ENCODE data around the gene TMEM80. TPM values are rescaled to one million over a fixed set of nuclear protein-coding genes. Genes with fewer than 3 reads are reported as not detected.
A peak's percentile ranks its signal among the peaks of the same experiment; 100 is the strongest.

Gene TMEM80
- total RNA-seq, 1 experiment from 2014 or later: 10.8 TPM

GRCh38 chr11:725624-726202, 30.1 kb downstream of the TMEM80 start:
- peaks cover 8% of the 10 kb centered on the region for H3F3A ChIP-seq (ENCODE audit: low read length, unreplicated experiment)
- ATAC-seq: no peak
- H3K27me3 ChIP-seq (ENCODE audit: low read length): no peaks in the 10 kb centered on the region
- BruUV-seq (replicated peaks): no TSS peak
- H3K4me2 ChIP-seq (ENCODE audit: low read length): no peak overlapping the region
- POLR2A ChIA-PET (ENCODE audit: unreplicated experiment): interaction anchor here (0.6 kb wide), 1 partner anchor 38 kb away, joined by 4 read pairs; no protein-coding TSS in a partner anchor
- no peaks in the 10 kb centered on the region for H3K9me3 ChIP-seq (ENCODE audit: low read length)
- no peak overlapping the region for H3K4me3 ChIP-seq (ENCODE audit: low read length)
- H4K20me1 ChIP-seq (ENCODE audit: low read length): no peaks in the 10 kb centered on the region
- H3K36me3 ChIP-seq (ENCODE audit: low read depth, low read length): peaks cover 9% of the 10 kb centered on the region
- intact Hi-C loops (cut with micrococcal nuclease): no loop called here
- DNase-seq: no peak
- H2AFZ ChIP-seq (ENCODE audit: low read length): no peak overlapping the region
- no peaks in the 10 kb centered on the region for H3K79me2 ChIP-seq (ENCODE audit: low read length)
- H3K4me1 ChIP-seq (ENCODE audit: insufficient read depth, low read length): peaks cover 17% of the 10 kb centered on the region
- CTCF ChIA-PET: interaction anchor here (0.6 kb wide), 1 partner anchor 318 kb away, joined by 3 read pairs; no protein-coding TSS in a partner anchor
- H3K9ac ChIP-seq (ENCODE audit: low read length): no peak overlapping the region
- H3K9me2 ChIP-seq (replicated peaks; ENCODE audit: low read length): no peaks in the 10 kb centered on the region
- TF ChIP-seq EZH2 (IDR thresholded peaks at IDR 0.05; ENCODE audit: low read length, unreplicated experiment): no peak
- no peak for TF ChIP-seq EZH2phosphoT487 (IDR thresholded peaks at IDR 0.05; ENCODE audit: borderline replicate concordance, low read length)
- TF ChIP-seq, protein P1, sequence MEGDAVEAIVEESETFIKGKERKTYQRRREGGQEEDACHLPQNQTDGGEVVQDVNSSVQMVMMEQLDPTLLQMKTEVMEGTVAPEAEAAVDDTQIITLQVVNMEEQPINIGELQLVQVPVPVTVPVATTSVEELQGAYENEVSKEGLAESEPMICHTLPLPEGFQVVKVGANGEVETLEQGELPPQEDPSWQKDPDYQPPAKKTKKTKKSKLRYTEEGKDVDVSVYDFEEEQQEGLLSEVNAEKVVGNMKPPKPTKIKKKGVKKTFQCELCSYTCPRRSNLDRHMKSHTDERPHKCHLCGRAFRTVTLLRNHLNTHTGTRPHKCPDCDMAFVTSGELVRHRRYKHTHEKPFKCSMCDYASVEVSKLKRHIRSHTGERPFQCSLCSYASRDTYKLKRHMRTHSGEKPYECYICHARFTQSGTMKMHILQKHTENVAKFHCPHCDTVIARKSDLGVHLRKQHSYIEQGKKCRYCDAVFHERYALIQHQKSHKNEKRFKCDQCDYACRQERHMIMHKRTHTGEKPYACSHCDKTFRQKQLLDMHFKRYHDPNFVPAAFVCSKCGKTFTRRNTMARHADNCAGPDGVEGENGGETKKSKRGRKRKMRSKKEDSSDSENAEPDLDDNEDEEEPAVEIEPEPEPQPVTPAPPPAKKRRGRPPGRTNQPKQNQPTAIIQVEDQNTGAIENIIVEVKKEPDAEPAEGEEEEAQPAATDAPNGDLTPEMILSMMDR (conservative IDR thresholded peaks at IDR 0.05; ENCODE audit: low read depth, low read length): no peak
- H3K27ac ChIP-seq (ENCODE audit: low read length): no peak overlapping the region

- ATAC-seq: no peak
- Histone ChIP-seq H3K4me1 (ENCODE audit: insufficient read depth, low read length) (peaks cover 17% of the 10 kb centered on the region), H3K9ac (ENCODE audit: low read length) (no peak overlapping the region), H3K27me3 (ENCODE audit: low read length) (no peaks in the 10 kb centered on the region), H2AFZ (ENCODE audit: low read length) (no peak overlapping the region), H3K36me3 (ENCODE audit: low read depth, low read length) (peaks cover 7% of the 10 kb centered on the region), H4K20me1 (ENCODE audit: low read length) (no peaks in the 10 kb centered on the region), H3K4me3 (ENCODE audit: low read length) (no peak overlapping the region), H3K9me2 (replicated peaks; ENCODE audit: low read length) (no peaks in the 10 kb centered on the region), H3K4me2 (ENCODE audit: low read length) (no peak overlapping the region), H3K27ac (ENCODE audit: low read length) (peak overlapping the region; percentile 83), H3F3A (ENCODE audit: low read length, unreplicated experiment) (peaks cover 8% of the 10 kb centered on the region), H3K79me2 (ENCODE audit: low read length) (no peaks in the 10 kb centered on the region), H3K9me3 (ENCODE audit: low read length) (no peaks in the 10 kb centered on the region)
- no peak for DNase-seq
- TF ChIP-seq EZH2phosphoT487 (IDR thresholded peaks at IDR 0.05; ENCODE audit: borderline replicate concordance, low read length) (no peak), EZH2 (IDR thresholded peaks at IDR 0.05; ENCODE audit: low read length, unreplicated experiment) (no peak)
- TF ChIP-seq, protein P1 (conservative IDR thresholded peaks at IDR 0.05; ENCODE audit: low read depth, low read length): no peak
- ChIA-PET POLR2A (ENCODE audit: unreplicated experiment) (interaction anchor here (0.6 kb wide), 3 partner anchors 37 to 111 kb away, joined by 4 to 6 read pairs (median 6); partner anchors contain the start of gene IRF7), CTCF (interaction anchor here (0.6 to 1.4 kb wide), 3 partner anchors 30 to 319 kb away, joined by 3 to 11 read pairs (median 3); partner anchors contain the start of gene TMEM80)
- no TSS peak for BruUV-seq (replicated peaks)
- intact Hi-C loops (cut with micrococcal nuclease): no loop called here
Measured at GRCh38 chr11:726278-727220, 30.9 kb downstream of the TMEM80 start.

All from PC-3 (cell line).